ENCODE data around the gene FOXRED2. TPM values are rescaled to one million over a fixed set of nuclear protein-coding genes. Genes with fewer than 3 reads are reported as not detected.
"Not testable (repeated sequence)": the region's sequence is repeated elsewhere in the genome, so short reads cannot be mapped to it uniquely, and the experiment has no call there.

The FOXRED2 gene
- total RNA-seq, 1 donor from 2014 or later: 15.8 TPM

DNA sequence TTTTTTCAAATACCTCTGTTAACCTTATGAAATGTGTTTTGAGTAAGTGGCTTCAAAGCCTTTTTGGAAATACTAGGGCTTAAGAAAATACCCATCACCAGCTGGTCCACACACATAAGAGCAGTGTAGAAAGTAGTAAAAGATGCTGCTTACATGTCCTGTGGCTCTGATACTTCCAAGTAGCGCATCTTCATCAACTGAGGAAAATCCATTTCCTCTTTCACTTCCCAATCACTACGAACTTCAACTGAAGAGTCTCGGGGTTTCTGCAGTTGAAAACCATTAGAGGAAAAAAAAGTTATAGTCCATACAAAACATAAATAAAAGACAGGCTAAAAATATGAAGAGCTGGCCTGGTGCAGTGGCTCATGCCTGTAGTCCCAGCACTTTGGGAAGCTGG lies 13.6 kb upstream of the FOXRED2 start:
- intact Hi-C loops (cut with micrococcal nuclease): no loop called here

DNA sequence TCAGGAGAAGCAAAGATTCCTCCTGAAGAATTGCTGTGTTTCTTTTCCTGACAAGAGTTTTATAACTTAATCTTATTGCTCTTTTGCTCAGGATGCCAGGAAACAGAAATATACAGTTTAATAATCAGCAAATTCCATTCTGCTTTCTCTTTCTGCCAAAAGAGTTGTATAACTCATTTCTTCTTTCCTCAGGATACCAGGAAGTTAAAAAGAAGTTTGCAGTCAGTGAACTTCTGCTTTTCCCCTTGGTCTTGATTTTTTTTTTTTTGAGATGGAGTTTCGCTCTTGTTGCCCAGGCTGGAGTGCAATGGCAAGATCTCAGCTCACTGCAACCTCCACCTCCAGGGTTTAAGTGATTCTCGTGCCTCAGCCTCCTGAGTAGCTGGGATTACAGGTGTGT lies 13.1 kb upstream of the FOXRED2 start:
- intact Hi-C loops (cut with micrococcal nuclease): not testable (repeated sequence)

- intact Hi-C loops (cut with micrococcal nuclease): no loop called here
Observed at GRCh38 chr22:36514766-36515165, 7.9 kb upstream of the FOXRED2 start.

DNA sequence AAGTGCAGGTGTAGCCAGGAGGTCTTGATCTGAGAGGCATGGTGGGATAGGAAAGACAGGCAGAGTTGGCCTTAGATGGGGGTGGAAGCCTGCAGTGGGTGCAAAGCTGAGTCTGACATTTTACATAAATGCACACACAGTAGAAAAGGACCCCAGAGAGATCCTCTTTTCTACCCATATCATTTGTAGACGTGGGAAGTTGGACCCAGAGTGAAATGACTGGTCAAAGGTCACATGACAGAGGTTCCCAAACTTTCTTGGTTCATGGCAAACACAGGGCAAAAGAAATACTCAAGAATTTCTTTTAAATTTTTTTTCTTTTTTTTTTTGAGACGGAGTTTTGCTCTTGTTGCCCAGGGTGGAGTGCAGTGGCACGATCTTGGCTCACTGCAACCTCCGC lies 6.2 kb upstream of the FOXRED2 start:
- intact Hi-C loops (cut with micrococcal nuclease): no loop called here

- intact Hi-C loops (cut with micrococcal nuclease): no loop called here
Observed at GRCh38 chr22:36512333-36512732, 5.5 kb upstream of the FOXRED2 start.

GRCh38 chr22:36510966-36511881 lies 4.4 kb upstream of the FOXRED2 start:
- intact Hi-C loops (cut with micrococcal nuclease): no loop called here

DNA sequence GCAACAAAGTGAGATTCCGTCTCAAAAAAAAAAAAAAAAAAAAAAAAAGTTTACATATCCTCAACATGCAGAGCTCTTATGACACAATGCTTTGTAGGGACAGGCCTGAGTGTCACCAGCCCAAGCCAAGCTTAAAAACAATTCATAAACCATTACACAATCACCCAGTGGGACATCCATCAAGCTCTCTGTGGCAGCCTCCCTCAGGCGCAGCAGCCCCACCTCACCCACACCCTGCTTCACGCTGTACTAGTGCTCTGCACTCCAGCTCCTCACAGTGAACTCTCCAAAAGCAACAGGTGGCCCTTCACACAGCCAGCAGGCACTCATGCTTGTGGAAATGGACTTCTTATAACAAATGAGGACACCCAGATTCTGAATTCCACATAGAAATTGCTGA lies 3.5 kb upstream of the FOXRED2 start:
- intact Hi-C loops (cut with micrococcal nuclease): no loop called here

GRCh38 chr22:36507518-36508010 lies 724 bp upstream of the FOXRED2 start:
- intact Hi-C loops (cut with micrococcal nuclease): loop anchor here (1.0 kb wide), 2 partner anchors 22 to 119 kb away; partner anchors contain the start of gene EIF3D

DNA sequence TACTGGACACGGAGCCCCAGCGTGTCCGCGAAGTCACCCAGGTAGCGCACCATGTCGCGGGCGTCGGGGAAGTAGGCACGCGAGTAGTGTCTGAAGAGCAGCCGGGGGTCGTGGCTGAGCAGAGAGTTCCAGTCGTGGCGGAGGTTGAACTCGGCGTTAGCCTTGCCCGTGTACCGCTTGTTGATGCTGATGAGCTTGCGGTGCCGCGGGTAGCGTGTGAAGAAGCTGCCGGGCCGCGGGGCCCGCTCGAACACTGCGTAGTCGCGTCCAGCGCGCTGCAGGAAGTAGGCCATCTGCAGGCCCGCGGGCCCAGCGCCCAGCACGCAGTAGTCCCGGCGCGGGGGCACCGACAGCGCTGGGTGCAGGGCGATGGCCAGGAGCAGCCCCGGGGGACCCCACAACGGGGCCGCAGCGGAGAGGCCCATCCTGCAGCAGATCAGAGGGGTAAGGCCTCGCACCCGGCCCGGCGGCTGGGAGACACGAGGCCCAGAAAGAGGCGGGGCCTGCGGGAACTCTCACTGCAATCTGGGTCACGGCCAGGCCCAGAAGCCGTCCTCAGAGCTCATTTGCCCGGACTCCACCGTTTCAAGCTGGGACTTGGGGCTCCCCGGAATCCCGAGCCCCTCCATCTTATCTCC lies 723 bp downstream of the FOXRED2 start:
- intact Hi-C loops (cut with micrococcal nuclease): no loop called here

GRCh38 chr22:36497910-36498665 lies 8.8 kb downstream of the FOXRED2 start:
- intact Hi-C loops (cut with micrococcal nuclease): no loop called here

GRCh38 chr22:36493690-36494110 lies 13.1 kb downstream of the FOXRED2 start:
- intact Hi-C loops (cut with micrococcal nuclease): no loop called here

DNA sequence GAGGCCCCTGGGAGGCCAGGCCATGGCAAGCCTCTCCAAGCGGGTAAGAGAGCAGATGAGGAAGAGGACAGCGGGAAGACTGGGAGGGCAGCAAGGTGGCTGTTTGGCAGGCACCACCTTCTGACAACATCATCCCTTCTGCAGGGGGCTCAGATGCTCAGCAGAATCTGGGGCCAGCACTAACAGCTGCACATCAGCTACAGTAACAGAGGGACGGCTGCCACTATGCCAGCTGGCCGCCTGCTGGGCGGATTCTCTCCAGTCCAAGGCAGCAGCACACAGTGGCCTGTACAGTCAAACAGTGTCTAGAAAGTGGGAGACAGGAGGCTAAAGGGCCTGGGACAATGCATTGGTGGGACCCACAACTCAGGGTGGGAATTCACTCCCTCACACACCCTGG lies 14.7 kb downstream of the FOXRED2 start:
- intact Hi-C loops (cut with micrococcal nuclease): no loop called here

- intact Hi-C loops (cut with micrococcal nuclease): no loop called here
Observed at GRCh38 chr22:36491155-36491554, 15.7 kb downstream of the FOXRED2 start.

- intact Hi-C loops (cut with micrococcal nuclease): no loop called here
Observed at GRCh38 chr22:36486619-36487384, 20.0 kb downstream of the FOXRED2 start.

- intact Hi-C loops (cut with micrococcal nuclease): loop anchor here (1.0 kb wide), 3 partner anchors 26 to 93 kb away; partner anchors contain the start of gene EIF3D
Observed at GRCh38 chr22:36481393-36482168, 25.3 kb downstream of the FOXRED2 start, which contains the start of gene TXN2. Gene TXN2 (minus strand): TSS chr22:36481640. CDS start chr22:36480837, 803 bp downstream.

GRCh38 chr22:36480941-36481392 lies 25.9 kb downstream of the FOXRED2 start:
- intact Hi-C loops (cut with micrococcal nuclease): loop anchor here (1.0 kb wide), 3 partner anchors 26 to 93 kb away; partner anchors contain the start of gene EIF3D

DNA sequence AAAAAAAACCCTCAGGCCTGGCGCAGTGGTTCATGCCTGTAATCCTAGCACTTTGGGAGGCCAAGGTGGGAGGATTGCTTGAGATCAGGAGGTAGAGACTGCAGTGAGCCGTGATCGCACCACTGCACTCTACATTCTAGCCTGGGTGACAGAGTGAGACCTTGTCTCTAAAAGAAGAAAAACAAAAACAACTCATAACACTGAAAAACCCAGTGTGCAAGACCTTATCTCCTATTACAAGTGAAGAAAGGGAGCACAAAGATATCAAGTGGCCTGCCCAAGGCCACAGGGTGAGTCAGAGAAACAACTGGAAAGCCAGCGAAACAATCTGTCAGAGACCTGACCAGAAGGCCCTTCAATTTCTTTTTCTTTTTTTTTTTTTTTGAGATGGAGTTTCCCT lies 27.9 kb downstream of the FOXRED2 start:
- intact Hi-C loops (cut with micrococcal nuclease): no loop called here

- intact Hi-C loops (cut with micrococcal nuclease): no loop called here
Observed at GRCh38 chr22:36475341-36475740, 31.5 kb downstream of the FOXRED2 start.

DNA sequence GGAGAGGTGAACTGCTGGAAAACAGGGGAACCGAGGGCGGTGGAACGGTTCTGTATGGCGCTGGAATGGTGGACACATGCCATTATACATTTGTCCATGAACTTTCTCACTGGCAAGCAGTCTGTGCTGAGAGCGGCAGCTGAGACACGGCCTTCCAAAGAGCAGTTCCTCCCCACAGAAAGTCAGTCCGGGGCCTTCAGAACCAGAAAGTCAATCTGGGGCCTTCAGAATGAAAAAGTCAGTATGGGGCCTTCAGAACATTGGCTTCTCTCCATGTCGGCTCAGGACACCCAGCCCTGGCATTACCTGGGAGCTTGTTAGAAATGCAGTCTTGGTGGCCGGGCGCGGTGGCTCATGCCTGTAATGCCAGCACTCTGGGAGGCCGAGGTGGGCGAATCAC lies 34.2 kb downstream of the FOXRED2 start:
- intact Hi-C loops (cut with micrococcal nuclease): no loop called here
